ENCODE measurements around the gene NOL4.

DNA sequence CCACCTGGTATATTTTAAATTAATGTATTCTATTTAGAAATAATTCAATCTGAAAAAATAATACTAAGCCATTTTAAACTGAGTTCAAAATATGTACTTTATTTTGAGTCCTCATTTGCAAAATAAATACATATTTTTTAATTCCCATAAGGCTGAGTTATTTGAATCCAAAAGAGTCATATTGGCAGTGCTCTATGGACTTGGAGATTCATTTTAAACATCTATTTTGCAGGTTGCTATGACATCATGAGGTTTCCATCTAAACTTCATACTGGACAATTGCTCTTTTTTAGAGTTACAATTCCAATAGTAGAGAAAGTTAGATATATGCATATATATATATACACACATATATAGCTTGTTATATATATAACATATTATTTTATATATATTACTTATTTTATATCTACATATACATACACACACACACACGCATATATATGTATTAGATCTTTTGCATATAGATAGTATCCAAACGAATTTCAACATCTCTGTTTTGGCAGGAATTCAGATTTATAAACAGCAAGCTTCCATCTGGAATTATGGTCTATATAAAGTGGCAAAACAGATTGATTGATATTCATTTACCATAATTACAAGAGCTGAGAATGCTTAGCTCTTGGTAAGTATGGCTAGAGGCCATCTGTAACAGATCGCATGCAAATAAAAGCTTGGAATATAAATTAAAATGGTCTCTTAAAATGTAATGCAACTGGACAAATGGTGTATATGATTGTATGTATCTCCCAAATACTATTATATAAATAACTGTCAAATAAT is 34.9 kb downstream of the NOL4 start:
- TF ChIP-seq, protein P1, sequence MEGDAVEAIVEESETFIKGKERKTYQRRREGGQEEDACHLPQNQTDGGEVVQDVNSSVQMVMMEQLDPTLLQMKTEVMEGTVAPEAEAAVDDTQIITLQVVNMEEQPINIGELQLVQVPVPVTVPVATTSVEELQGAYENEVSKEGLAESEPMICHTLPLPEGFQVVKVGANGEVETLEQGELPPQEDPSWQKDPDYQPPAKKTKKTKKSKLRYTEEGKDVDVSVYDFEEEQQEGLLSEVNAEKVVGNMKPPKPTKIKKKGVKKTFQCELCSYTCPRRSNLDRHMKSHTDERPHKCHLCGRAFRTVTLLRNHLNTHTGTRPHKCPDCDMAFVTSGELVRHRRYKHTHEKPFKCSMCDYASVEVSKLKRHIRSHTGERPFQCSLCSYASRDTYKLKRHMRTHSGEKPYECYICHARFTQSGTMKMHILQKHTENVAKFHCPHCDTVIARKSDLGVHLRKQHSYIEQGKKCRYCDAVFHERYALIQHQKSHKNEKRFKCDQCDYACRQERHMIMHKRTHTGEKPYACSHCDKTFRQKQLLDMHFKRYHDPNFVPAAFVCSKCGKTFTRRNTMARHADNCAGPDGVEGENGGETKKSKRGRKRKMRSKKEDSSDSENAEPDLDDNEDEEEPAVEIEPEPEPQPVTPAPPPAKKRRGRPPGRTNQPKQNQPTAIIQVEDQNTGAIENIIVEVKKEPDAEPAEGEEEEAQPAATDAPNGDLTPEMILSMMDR (conservative IDR thresholded peaks at IDR 0.05; ENCODE audit: low read depth in 2 of 2) = no peak
- no peak for TF ChIP-seq EZH2 (IDR thresholded peaks at IDR 0.05; ENCODE audit: low read depth, unreplicated experiment)
- TF ChIP-seq POLR2AphosphoS5 (IDR thresholded peaks at IDR 0.05; ENCODE audit: low read depth) = no peak
- TF ChIP-seq CREB1 (CRISPR knock-in tag; IDR thresholded peaks at IDR 0.05; ENCODE audit: low read depth) = no peak
- no peak for TF ChIP-seq ZNF331 (CRISPR knock-in tag; IDR thresholded peaks at IDR 0.05; ENCODE audit: low read depth)

Data from GM23338 (cell line).